ENCODE measurements around the gene SLC26A5.

- TF ChIP-seq EZH2phosphoT487 (IDR thresholded peaks at IDR 0.05; ENCODE audit: borderline replicate concordance, low read length) (no peak), CTCF (IDR thresholded peaks at IDR 0.05; ENCODE audit: low read depth, low read length, poor library complexity, severe bottlenecking) (no peak)
These were observed 99.6 kb downstream of the SLC26A5 start for GRCh38 chr7:103346396-103346795.

All from DOHH2 (cell line).